IMR-90 (cell line): ENCODE measurements around the gene ACTG2. TPM values are rescaled to one million over a fixed set of nuclear protein-coding genes. Genes with fewer than 3 reads are reported as not detected.

ENCODE experiments used
- ATAC-seq: fragments of 200-7000 bp; cut with Tn5 transposase; 2 replicates; pipeline ENCODE4 v1.9.1; 2020; ENCODE audit warnings: low read depth, mild to moderate bottlenecking, moderate library complexity
- BruUV-seq: library from RNA; stranded (reverse); fragments of 400-500 nt; replicated peaks from 2 replicates; lab custom pipeline; 2021; lab: Mats Ljungman, UMichigan
- CTCF ChIA-PET: fragments of 300-600 bp; formaldehyde crosslinking; extraction: SDS; loops from one replicate; lab custom pipeline; 2021; ENCODE audit warnings: antibody characterized with exemption; lab: Yijun Ruan, JAX
- POLR2A ChIA-PET: fragments of 300-600 bp; sonication (Branson Sonifier 250); formaldehyde crosslinking; loops from one replicate; lab custom pipeline; 2022; ENCODE audit warnings: antibody characterized with exemption; ENCODE audit not compliant: unreplicated experiment; lab: Charles Lee
- DNase-seq: peaks from one replicate; pipeline ENCODE4 v3.0.0; 2013
- H2AFZ ChIP-seq: replicated peaks from 2 replicates; pipeline ENCODE3; 2013; ENCODE audit warnings: low read length, mild to moderate bottlenecking; ENCODE audit not compliant: poor library complexity
- H2AK5ac ChIP-seq: 2 replicates; pipeline ENCODE4 v1.6.1; 2013; ENCODE audit warnings: low read depth, low read length, inconsistent platforms
- H2AK9ac ChIP-seq: replicated peaks from 2 replicates; pipeline ENCODE3; 2013; ENCODE audit warnings: mild to moderate bottlenecking, low read depth, low read length, moderate library complexity; ENCODE audit not compliant: poor library complexity
- H2BK120ac ChIP-seq: 2 replicates; pipeline ENCODE4 v1.6.1; 2013; ENCODE audit warnings: low read depth, low read length, inconsistent platforms
- H2BK15ac ChIP-seq: 3 replicates; pipeline ENCODE4 v1.6.1; 2013; ENCODE audit warnings: low read depth, low read length, inconsistent platforms
- H2BK20ac ChIP-seq: 2 replicates; pipeline ENCODE4 v1.6.1; 2013; ENCODE audit warnings: low read depth, mild to moderate bottlenecking, inconsistent platforms, low read length, moderate library complexity
- H2BK5ac ChIP-seq: 2 replicates; pipeline ENCODE4 v1.6.1; 2013; ENCODE audit warnings: mild to moderate bottlenecking, low read depth, low read length, inconsistent platforms; ENCODE audit not compliant: poor library complexity, severe bottlenecking
- H3K14ac ChIP-seq: replicated peaks from 2 replicates; pipeline ENCODE4 v1.6.1; 2013; ENCODE audit warnings: low read depth, low read length, inconsistent platforms
- H3K18ac ChIP-seq: 2 replicates; pipeline ENCODE4 v1.6.1; 2013; ENCODE audit warnings: low read depth, low read length, control low read depth
- H3K23ac ChIP-seq: 2 replicates; pipeline ENCODE4 v1.6.1; 2013; ENCODE audit warnings: low read depth, low read length, inconsistent platforms
- H3K27ac ChIP-seq: 2 replicates; pipeline ENCODE4 v1.5.1; 2013; ENCODE audit warnings: mild to moderate bottlenecking, control low read depth, low read length; ENCODE audit not compliant: insufficient read depth
- H3K27me3 ChIP-seq: 2 replicates; pipeline ENCODE4 v1.6.1; 2013; ENCODE audit warnings: low read length; ENCODE audit not compliant: control insufficient read depth, insufficient read depth
- H3K36me3 ChIP-seq: 2 replicates; pipeline ENCODE4 v1.6.1; 2013; ENCODE audit warnings: low read length, mixed read lengths; ENCODE audit not compliant: control insufficient read depth, insufficient read depth
- H3K4ac ChIP-seq: 2 replicates; pipeline ENCODE4 v1.6.1; 2013; ENCODE audit warnings: low read depth, low read length, inconsistent platforms
- H3K4me1 ChIP-seq: 2 replicates; pipeline ENCODE4 v1.6.1; 2013; ENCODE audit warnings: low read length, mixed read lengths; ENCODE audit not compliant: control insufficient read depth, insufficient read depth
- H3K4me2 ChIP-seq: 2 replicates; pipeline ENCODE4 v1.6.1; 2013; ENCODE audit warnings: low read depth, mild to moderate bottlenecking, control low read depth, low read length, moderate library complexity
- H3K4me3 ChIP-seq: 2 replicates; pipeline ENCODE4 v1.5.1; 2013; ENCODE audit warnings: low read depth, mild to moderate bottlenecking, control low read depth, low read length, moderate library complexity; ENCODE audit not compliant: insufficient read depth
- H3K56ac ChIP-seq: 2 replicates; pipeline ENCODE4 v1.6.1; 2013; ENCODE audit warnings: low read length, inconsistent platforms; ENCODE audit not compliant: insufficient read depth; ENCODE audit errors: extremely low read depth
- H3K79me1 ChIP-seq, 2 experiments: 2 replicates each; pipeline ENCODE4 v1.6.1; 2013; ENCODE audit warnings: low read length in 2 of 2, inconsistent platforms in 1 of 2, low read depth in 1 of 2
- H3K9ac ChIP-seq: 2 replicates; pipeline ENCODE4 v1.6.1; 2013; ENCODE audit warnings: low read depth, low read length, control low read depth
- H3K9me1 ChIP-seq: 2 replicates; pipeline ENCODE4 v1.6.1; 2013; ENCODE audit warnings: low read length, inconsistent platforms; ENCODE audit not compliant: insufficient read depth
- H3K9me3 ChIP-seq: 2 replicates; pipeline ENCODE4 v1.6.1; 2013; ENCODE audit warnings: low read length; ENCODE audit not compliant: control insufficient read depth, insufficient read depth
- H4K20me1 ChIP-seq: 2 replicates; pipeline ENCODE4 v1.6.1; 2013; ENCODE audit warnings: low read length, inconsistent platforms; ENCODE audit not compliant: insufficient read depth
- H4K5ac ChIP-seq: 2 replicates; pipeline ENCODE4 v1.6.1; 2013; ENCODE audit warnings: mild to moderate bottlenecking, low read depth, low read length, control low read depth
- H4K8ac ChIP-seq, 2 experiments: 2 replicates each; pipeline ENCODE4 v1.6.1; 2013; ENCODE audit warnings: low read depth in 2 of 2, low read length in 2 of 2, control low read depth in 1 of 2, inconsistent platforms in 1 of 2
- H4K91ac ChIP-seq: 2 replicates; pipeline ENCODE4 v1.6.1; 2013; ENCODE audit warnings: low read depth, low read length, inconsistent platforms; ENCODE audit not compliant: insufficient read depth
- BHLHE40 ChIP-seq: fragments of 150-350 bp; IDR thresholded peaks from 2 replicates; pipeline ENCODE4 v1.6.1; 2016; ENCODE audit warnings: mild to moderate bottlenecking, low read depth, low read length
- CEBPB ChIP-seq: IDR thresholded peaks from 2 replicates; pipeline ENCODE4 v1.6.1; 2012; ENCODE audit warnings: low read depth, low read length, improper control_type of control experiment
- CHD1 ChIP-seq: IDR thresholded peaks from 2 replicates; pipeline ENCODE4 v1.6.1; 2012; ENCODE audit warnings: low read depth, low read length, improper control_type of control experiment
- FOS ChIP-seq: fragments of 150-350 bp; IDR thresholded peaks from 2 replicates; pipeline ENCODE4 v1.6.1; 2016; ENCODE audit warnings: low read depth, low read length
- MAFK ChIP-seq: IDR thresholded peaks from 2 replicates; pipeline ENCODE4 v1.6.1; 2012; ENCODE audit warnings: low read depth, low read length, improper control_type of control experiment
- MAZ ChIP-seq: IDR thresholded peaks from 2 replicates; pipeline ENCODE4 v1.6.1; 2012; ENCODE audit warnings: low read depth, mild to moderate bottlenecking, low read length, improper control_type of control experiment, moderate library complexity, borderline replicate concordance
- MXI1 ChIP-seq: IDR thresholded peaks from 2 replicates; pipeline ENCODE4 v1.6.1; 2012; ENCODE audit warnings: low read depth, mild to moderate bottlenecking, low read length, moderate library complexity, borderline replicate concordance
- NFE2L2 ChIP-seq: fragments of 150-350 bp; IDR thresholded peaks from 2 replicates; pipeline ENCODE4 v1.6.1; 2016; ENCODE audit warnings: low read depth, mild to moderate bottlenecking, low read length
- POLR2A ChIP-seq: IDR thresholded peaks from 2 replicates; pipeline ENCODE4 v1.6.1; 2012; ENCODE audit warnings: mild to moderate bottlenecking, low read depth, low read length
- RAD21 ChIP-seq: IDR thresholded peaks from 2 replicates; pipeline ENCODE4 v1.6.1; 2012; ENCODE audit warnings: low read length, improper control_type of control experiment
- RCOR1 ChIP-seq: IDR thresholded peaks from 2 replicates; pipeline ENCODE4 v1.6.1; 2012; ENCODE audit warnings: mild to moderate bottlenecking, low read length, improper control_type of control experiment; ENCODE audit not compliant: insufficient replicate concordance
- RFX5 ChIP-seq: IDR thresholded peaks from 2 replicates; pipeline ENCODE4 v1.8.0; 2012; ENCODE audit warnings: low read depth, mild to moderate bottlenecking, low read length, moderate library complexity
- SMC3 ChIP-seq: fragments of 150-350 bp; IDR thresholded peaks from 2 replicates; pipeline ENCODE4 v1.6.1; 2016; ENCODE audit warnings: low read depth, mild to moderate bottlenecking, antibody characterized with exemption, low read length, moderate library complexity
- WGBS, 2 experiments: methylation state at CpG; one replicate each; pipeline versions ENCODE4 v1.1.5 to v1.1.7; 2013; ENCODE audit warnings: missing lambda C conversion rate in 2 of 2; ENCODE audit not compliant: insufficient read length in 1 of 2; ENCODE audit errors: extremely low coverage in 2 of 2; 5-methylcytosine and 5-hydroxymethylcytosine counted together
- dilution Hi-C: fragments of 300-500 bp; cut with HindIII; formaldehyde crosslinking; loops from one replicate; pipeline ENCODE4 v1.14.3; 2018; ENCODE audit warnings: low sequenced_read_pairs; ENCODE audit not compliant: unreplicated experiment
- in situ Hi-C: fragments of 300-500 bp; cut with MboI; formaldehyde crosslinking; loops from 3 replicates; pipeline ENCODE4 v1.14.3; 2019; ENCODE audit warnings: low sequenced_read_pairs, inconsistent platforms, mixed read lengths
- intact Hi-C: fragments of 100-400 bp; cut with micrococcal nuclease; formaldehyde crosslinking; loops from 2 replicates; pipeline ENCODE4 v1.10.0; 2022
- polyA plus RNA-seq, 3 experiments: library from polyadenylated mRNA; depleted of rRNA; stranded (reverse); fragments of >200 nt; gene quantifications; 2 replicates each; pipeline ENCODE4 v1.2.3, GENCODE V29; 2012; ENCODE audit warnings: low replicate concordance in 1 of 3
- total RNA-seq: library from RNA; depleted of rRNA; stranded (reverse); fragments of >200 nt; gene quantifications from 2 replicates; pipeline ENCODE4 v1.2.3, GENCODE V29; 2012
- TF ChIP-seq, protein P1 (sequence below): fragments of 150-350 bp; IDR thresholded peaks from 2 replicates; pipeline ENCODE4 v1.6.1; 2017; ENCODE audit warnings: mild to moderate bottlenecking, antibody characterized with exemption, low read length, low read depth
- TF ChIP-seq, protein P2 (sequence below): conservative IDR thresholded peaks from 2 replicates; pipeline ENCODE4 v1.5.1; 2012; ENCODE audit warnings: mild to moderate bottlenecking, low read depth, low read length, improper control_type of control experiment
- TF ChIP-seq, protein P3 (sequence below): fragments of 150-350 bp; IDR thresholded peaks from 2 replicates; pipeline ENCODE4 v1.6.1; 2016; ENCODE audit warnings: low read depth, mild to moderate bottlenecking, low read length, moderate library complexity, borderline replicate concordance

ACTG2 gene
- total and polyA plus RNA-seq, 2 of the 4 experiments (the other 2 are of a cell fraction): 523 to 899 TPM

GRCh38 chr2:73886357-73886756 is 6.5 kb upstream of the ACTG2 start:
- Histone ChIP-seq H4K8ac (no peak overlapping the region), H2BK15ac (no peak overlapping the region), H4K20me1 (no peaks in the 10 kb centered on the region), H3K56ac (no peak overlapping the region), H2AK9ac (no peak overlapping the region), H3K4ac (no peak overlapping the region), H3K9me3 (no peaks in the 10 kb centered on the region), H3K27me3 (no peaks in the 10 kb centered on the region), H3K14ac (no peak overlapping the region), H3K4me3 (no peak overlapping the region), H2BK120ac (no peak overlapping the region), H3K9ac (no peak overlapping the region), H3K4me1 (peaks cover 10% of the 10 kb centered on the region), H3K4me2 (no peak overlapping the region), H2AK5ac (no peak overlapping the region), H2BK5ac (no peak overlapping the region), H3K23ac (no peak overlapping the region), H2AFZ (no peak overlapping the region), H3K36me3 (no peaks in the 10 kb centered on the region), H4K5ac (no peak overlapping the region), H4K91ac (no peak overlapping the region), H2BK20ac (no peak overlapping the region), H3K27ac (no peak overlapping the region), H3K18ac (no peak overlapping the region), H3K79me1 (peaks cover 0 to 6% of the 10 kb centered on the region in 2 experiments; a peak in 1 of 4 replicates), H3K9me1 (peaks cover 11% of the 10 kb centered on the region)
- dilution Hi-C loops: no loop called here
- BruUV-seq: no TSS peak
- POLR2A ChIA-PET: no interaction called here
- ATAC-seq: no peak
- DNase-seq: no peak
- no CpG with 5 or more reads among the region's 4 CpGs for WGBS, 2 experiments
- TF ChIP-seq CHD1 (no peak), POLR2A (no peak), SMC3 (no peak), MAZ (no peak), RCOR1 (no peak), BHLHE40 (no peak), CEBPB (no peak), NFE2L2 (no peak), FOS (no peak), RAD21 (no peak), RFX5 (no peak), MXI1 (no peak), MAFK (no peak)
- TF ChIP-seq, protein P1, sequence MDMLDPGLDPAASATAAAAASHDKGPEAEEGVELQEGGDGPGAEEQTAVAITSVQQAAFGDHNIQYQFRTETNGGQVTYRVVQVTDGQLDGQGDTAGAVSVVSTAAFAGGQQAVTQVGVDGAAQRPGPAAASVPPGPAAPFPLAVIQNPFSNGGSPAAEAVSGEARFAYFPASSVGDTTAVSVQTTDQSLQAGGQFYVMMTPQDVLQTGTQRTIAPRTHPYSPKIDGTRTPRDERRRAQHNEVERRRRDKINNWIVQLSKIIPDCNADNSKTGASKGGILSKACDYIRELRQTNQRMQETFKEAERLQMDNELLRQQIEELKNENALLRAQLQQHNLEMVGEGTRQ: no peak
- TF ChIP-seq, protein P2, sequence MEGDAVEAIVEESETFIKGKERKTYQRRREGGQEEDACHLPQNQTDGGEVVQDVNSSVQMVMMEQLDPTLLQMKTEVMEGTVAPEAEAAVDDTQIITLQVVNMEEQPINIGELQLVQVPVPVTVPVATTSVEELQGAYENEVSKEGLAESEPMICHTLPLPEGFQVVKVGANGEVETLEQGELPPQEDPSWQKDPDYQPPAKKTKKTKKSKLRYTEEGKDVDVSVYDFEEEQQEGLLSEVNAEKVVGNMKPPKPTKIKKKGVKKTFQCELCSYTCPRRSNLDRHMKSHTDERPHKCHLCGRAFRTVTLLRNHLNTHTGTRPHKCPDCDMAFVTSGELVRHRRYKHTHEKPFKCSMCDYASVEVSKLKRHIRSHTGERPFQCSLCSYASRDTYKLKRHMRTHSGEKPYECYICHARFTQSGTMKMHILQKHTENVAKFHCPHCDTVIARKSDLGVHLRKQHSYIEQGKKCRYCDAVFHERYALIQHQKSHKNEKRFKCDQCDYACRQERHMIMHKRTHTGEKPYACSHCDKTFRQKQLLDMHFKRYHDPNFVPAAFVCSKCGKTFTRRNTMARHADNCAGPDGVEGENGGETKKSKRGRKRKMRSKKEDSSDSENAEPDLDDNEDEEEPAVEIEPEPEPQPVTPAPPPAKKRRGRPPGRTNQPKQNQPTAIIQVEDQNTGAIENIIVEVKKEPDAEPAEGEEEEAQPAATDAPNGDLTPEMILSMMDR: no peak
- TF ChIP-seq, protein P3, sequence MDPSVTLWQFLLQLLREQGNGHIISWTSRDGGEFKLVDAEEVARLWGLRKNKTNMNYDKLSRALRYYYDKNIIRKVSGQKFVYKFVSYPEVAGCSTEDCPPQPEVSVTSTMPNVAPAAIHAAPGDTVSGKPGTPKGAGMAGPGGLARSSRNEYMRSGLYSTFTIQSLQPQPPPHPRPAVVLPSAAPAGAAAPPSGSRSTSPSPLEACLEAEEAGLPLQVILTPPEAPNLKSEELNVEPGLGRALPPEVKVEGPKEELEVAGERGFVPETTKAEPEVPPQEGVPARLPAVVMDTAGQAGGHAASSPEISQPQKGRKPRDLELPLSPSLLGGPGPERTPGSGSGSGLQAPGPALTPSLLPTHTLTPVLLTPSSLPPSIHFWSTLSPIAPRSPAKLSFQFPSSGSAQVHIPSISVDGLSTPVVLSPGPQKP: no peak
- in situ Hi-C loops: no loop called here
- CTCF ChIA-PET: no interaction called here
- intact Hi-C loops: no loop called here
